ENCODE measurements around the gene LHFPL2. TPM values are rescaled to one million over a fixed set of nuclear protein-coding genes. Genes with fewer than 3 reads are reported as not detected.

The LHFPL2 gene
- total and polyA plus RNA-seq, 9 of the 15 experiments (the other 6 are each of a cell fraction or from before 2014, with no cell fraction given) = 1.0 to 6.6 (median 4.6) TPM

GRCh38 chr5:78530342-78531096 is 118.1 kb downstream of the LHFPL2 start (continued):
- TF ChIP-seq CTBP1 (IDR thresholded peaks at IDR 0.05; ENCODE audit: borderline replicate concordance) (peak; percentile 58; the same call in 1 of the 2 replicates), ZNF551 (CRISPR knock-in tag; IDR thresholded peaks at IDR 0.05) (no peak), SMARCB1 (IDR thresholded peaks at IDR 0.05; ENCODE audit: insufficient read length, low read depth) (no peak), KDM5B (IDR thresholded peaks at IDR 0.05; ENCODE audit: insufficient replicate concordance, low read depth, low read length) (no peak), NFE2 (IDR thresholded peaks at IDR 0.05; ENCODE audit: low read depth) (peak; percentile 40; the same call in 1 of the 2 replicates), EP400 (IDR thresholded peaks at IDR 0.05) (peak; percentile 45), ATF3 (IDR thresholded peaks at IDR 0.05) (peak; percentile 93), ATF3 (CRISPR knock-in tag; conservative IDR thresholded peaks at IDR 0.05) (0 out of 2 replicates have a peak, but pooled peaks have one; percentile 54)

- Histone ChIP-seq H3K36me3 (ENCODE audit: control insufficient read depth, insufficient read depth, low read length) (no peaks in the 10 kb centered on the region; the same call in 2 of the 3 replicates), H3K9me3 (replicated peaks; ENCODE audit: control insufficient read depth, insufficient read depth, low read depth, low read length) (no peaks in the 10 kb centered on the region; the same call in 1 of the 2 replicates), H3K27ac (ENCODE audit: extremely low read depth, low read depth, low read length) (no peak overlapping the region), H3K27me3 (ENCODE audit: control insufficient read depth in 2 of 2, insufficient read depth in 2 of 2, low read length in 2 of 2) (no peaks in the 10 kb centered on the region), H3K4me2 (ENCODE audit: insufficient read depth, low read length) (no peak overlapping the region), H4K20me1 (replicated peaks; ENCODE audit: control insufficient read depth, insufficient read depth, low read length) (no peaks in the 10 kb centered on the region), H3K9ac (ENCODE audit: insufficient read depth in 1 of 2, low read depth in 2 of 2, low read length in 2 of 2) (no peak overlapping the region), H3K79me2 (ENCODE audit: control insufficient read depth, insufficient read depth, low read length) (no peaks in the 10 kb centered on the region), H3K4me3 (no peak overlapping the region), H2AFZ (ENCODE audit: low read depth, low read length) (peak overlapping the region; percentile 44; the same call in 1 of the 2 replicates), H3K9me1 (ENCODE audit: control insufficient read depth, insufficient read depth, low read length) (no peaks in the 10 kb centered on the region), H3K4me1 (replicated peaks in 1 of 2; ENCODE audit: control insufficient read depth in 2 of 2, insufficient read depth in 2 of 2, low read length in 2 of 2) (peaks cover 18 to 48% of the 10 kb centered on the region in 2 experiments)
- BruUV-seq (replicated peaks) = no TSS peak
- ChIA-PET CTCF (ENCODE audit: low intra/inter-chr PET ratio) (no interaction called here), POLR2A (interaction anchor here (0.6 to 1.2 kb wide), 2 partner anchors 17 to 232 kb away, joined by 3 read pairs; no protein-coding TSS in a partner anchor)
- DNase-seq (ENCODE audit: extremely low read depth in 1 of 4, low spot score in 3 of 4) = no peak
- ATAC-seq = no peak
- FAIRE-seq = no peak
- in situ Hi-C loops (cut with MboI) = no loop called here
- intact Hi-C loops (cut with micrococcal nuclease) = loop anchor here (2.0 kb wide), 1 partner anchor 43 kb away; no protein-coding TSS in a partner anchor
- WGBS (ENCODE audit: insufficient coverage, low coverage, missing lambda C conversion rate) = 87% methylated on average over 3 of the region's 3 CpGs
- TF ChIP-seq FOXP4 (CRISPR knock-in tag; IDR thresholded peaks at IDR 0.05; ENCODE audit: borderline replicate concordance) (no peak), SMAD4 (CRISPR knock-in tag; conservative IDR thresholded peaks at IDR 0.05) (no peak), ZNF175 (CRISPR knock-in tag; IDR thresholded peaks at IDR 0.05; ENCODE audit: low read depth) (no peak), L3MBTL2 (IDR thresholded peaks at IDR 0.05) (no peak), BRD4 (IDR thresholded peaks at IDR 0.05) (no peak), EWSR1 (IDR thresholded peaks at IDR 0.05; ENCODE audit: borderline replicate concordance, low read depth, partially characterized antibody) (no peak), HDGF (IDR thresholded peaks at IDR 0.05) (no peak), HNRNPH1 (optimal IDR thresholded peaks at IDR 0.05; ENCODE audit: low read depth, low read length) (no peak), TAF7 (tag; IDR thresholded peaks at IDR 0.05) (no peak), POLR2B (IDR thresholded peaks at IDR 0.05; ENCODE audit: low read depth, partially characterized antibody) (no peak)
Measured at GRCh38 chr5:78527925-78528324, 120.6 kb downstream of the LHFPL2 start.

Measured in K562 (cell line).